IPS-15b (cell line): ENCODE measurements around the gene PRSS48.
"Not testable (repeated sequence)": the region's sequence is repeated elsewhere in the genome, so short reads cannot be mapped to it uniquely, and the experiment has no call there.

Experiments used
- H3K27me3 ChIP-seq: one replicate; pipeline ENCODE4 v1.6.1; 2013; ENCODE audit warnings: low read length; ENCODE audit not compliant: control insufficient read depth, insufficient read depth
- H3K36me3 ChIP-seq: one replicate; pipeline ENCODE4 v1.6.1; 2013; ENCODE audit warnings: low read length; ENCODE audit not compliant: control insufficient read depth, insufficient read depth
- H3K4me1 ChIP-seq: one replicate; pipeline ENCODE4 v1.6.1; 2013; ENCODE audit warnings: mild to moderate bottlenecking, low read length; ENCODE audit not compliant: control insufficient read depth, insufficient read depth
- H3K4me3 ChIP-seq: one replicate; pipeline ENCODE4 v1.5.1; 2013; ENCODE audit warnings: low read depth, low read length
- H3K9ac ChIP-seq: one replicate; pipeline ENCODE4 v1.6.1; 2013; ENCODE audit warnings: low read depth, mild to moderate bottlenecking, low read length
- H3K9me3 ChIP-seq: one replicate; pipeline ENCODE4 v1.6.1; 2013; ENCODE audit warnings: mild to moderate bottlenecking, low read length; ENCODE audit not compliant: control insufficient read depth, insufficient read depth

The PRSS48 gene

DNA sequence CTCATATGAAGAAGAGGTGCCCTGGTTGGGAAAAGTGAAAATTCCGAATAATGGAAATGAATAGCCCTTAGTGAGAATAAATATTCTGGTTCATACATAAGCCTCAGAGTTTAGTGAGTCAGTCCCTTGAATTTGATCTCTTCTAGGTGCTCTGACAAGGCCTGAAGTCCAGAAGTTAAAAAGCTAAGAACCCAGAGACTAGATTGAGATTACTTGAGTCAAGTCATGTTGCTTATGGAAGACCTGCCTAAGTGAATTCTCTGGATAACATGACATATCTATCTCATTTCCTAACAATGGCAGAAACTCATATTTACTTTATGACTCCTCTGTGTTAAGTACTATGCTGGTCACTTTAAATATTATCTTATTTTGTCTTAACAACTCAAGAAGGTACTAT, 10.5 kb upstream of the PRSS48 start:
- Histone ChIP-seq H3K36me3 (no peaks in the 10 kb centered on the region), H3K4me3 (no peak overlapping the region), H3K27me3 (no peaks in the 10 kb centered on the region), H3K9me3 (no peaks in the 10 kb centered on the region), H3K9ac (no peak overlapping the region), H3K4me1 (no peaks in the 10 kb centered on the region)

- no peak overlapping the region for H3K4me3 ChIP-seq
- H3K36me3 ChIP-seq: no peaks in the 10 kb centered on the region
- no peaks in the 10 kb centered on the region for H3K9me3 ChIP-seq
- no peak overlapping the region for H3K9ac ChIP-seq
- H3K27me3 ChIP-seq: no peaks in the 10 kb centered on the region
- no peaks in the 10 kb centered on the region for H3K4me1 ChIP-seq
Measured at GRCh38 chr4:151267104-151267503, 9.9 kb upstream of the PRSS48 start.

DNA sequence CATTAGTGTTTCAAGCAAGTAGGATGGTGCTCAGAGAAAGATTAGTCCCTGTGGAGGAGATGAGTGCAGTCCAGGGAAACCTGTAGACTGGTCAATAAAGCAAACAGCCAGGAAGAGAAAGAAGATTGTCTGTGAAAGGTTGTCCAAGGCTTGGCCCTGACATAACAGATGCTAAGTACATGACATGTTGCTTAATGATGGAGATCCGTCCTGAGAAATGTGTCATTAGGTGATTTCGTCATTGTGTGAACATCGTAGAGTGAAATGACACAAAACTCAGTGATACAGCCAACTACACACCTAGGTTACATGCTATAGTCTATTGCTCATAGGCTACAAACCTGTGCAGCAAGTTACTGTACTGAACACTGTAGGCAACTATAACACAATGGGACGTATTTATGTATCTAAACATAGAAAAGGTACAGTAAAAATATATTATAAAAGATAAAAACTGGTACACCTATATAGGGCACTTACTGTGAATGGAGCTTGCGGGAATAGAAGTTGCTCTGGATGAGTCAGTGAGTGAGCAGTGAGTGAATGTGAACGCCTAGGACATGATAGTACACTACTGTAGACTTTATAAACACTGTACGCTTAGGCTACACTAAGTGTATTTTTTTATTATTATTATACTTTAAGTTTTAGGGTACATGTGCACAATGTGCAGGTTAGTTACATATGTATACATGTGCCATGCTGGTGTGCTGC, 9.0 kb upstream of the PRSS48 start:
- no peaks in the 10 kb centered on the region for H3K36me3 ChIP-seq
- H3K9ac ChIP-seq: no peak overlapping the region
- H3K4me3 ChIP-seq: no peak overlapping the region
- no peaks in the 10 kb centered on the region for H3K9me3 ChIP-seq
- peaks cover 4% of the 10 kb centered on the region for H3K4me1 ChIP-seq
- no peaks in the 10 kb centered on the region for H3K27me3 ChIP-seq

DNA sequence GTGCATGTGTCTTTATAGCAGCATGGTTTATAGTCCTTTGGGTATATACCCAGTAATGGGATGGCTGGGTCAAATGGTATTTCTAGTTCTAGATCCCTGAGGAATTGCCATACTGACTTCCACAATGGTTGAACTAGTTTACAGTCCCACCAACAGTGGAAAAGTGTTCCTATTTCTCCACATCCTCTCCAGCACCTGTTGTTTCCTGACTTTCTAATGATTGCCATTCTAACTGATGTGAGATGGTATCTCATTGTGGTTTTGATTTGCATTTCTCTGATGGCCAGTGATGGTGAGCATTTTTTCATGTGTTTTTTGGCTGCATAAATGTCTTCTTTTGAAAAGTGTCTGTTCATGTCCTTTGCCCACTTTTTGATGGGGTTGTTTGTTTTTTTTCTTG, 8.1 kb upstream of the PRSS48 start:
- not testable (repeated sequence) for H3K27me3 ChIP-seq, H3K36me3 ChIP-seq, H3K9me3 ChIP-seq, H3K4me1 ChIP-seq, H3K4me3 ChIP-seq, H3K9ac ChIP-seq

GRCh38 chr4:151284534-151285245, 7.7 kb downstream of the PRSS48 start:
- Histone ChIP-seq H3K4me3 (no peak overlapping the region), H3K9ac (no peak overlapping the region)

GRCh38 chr4:151287409-151287808, 10.4 kb downstream of the PRSS48 start:
- H3K4me1 ChIP-seq: peaks cover 5% of the 10 kb centered on the region
- no peaks in the 10 kb centered on the region for H3K36me3 ChIP-seq
- no peaks in the 10 kb centered on the region for H3K27me3 ChIP-seq
- no peak overlapping the region for H3K4me3 ChIP-seq
- no peaks in the 10 kb centered on the region for H3K9me3 ChIP-seq
- no peak overlapping the region for H3K9ac ChIP-seq

More at GRCh38 chr4:151284534-151285245, 7.7 kb downstream of the PRSS48 start:
- Histone ChIP-seq H3K4me1 (peaks cover 5% of the 10 kb centered on the region), H3K27me3 (no peaks in the 10 kb centered on the region), H3K36me3 (no peaks in the 10 kb centered on the region), H3K9me3 (no peaks in the 10 kb centered on the region)

GRCh38 chr4:151291485-151291884, 14.5 kb downstream of the PRSS48 start:
- Histone ChIP-seq H3K4me1 (peaks cover 3% of the 10 kb centered on the region), H3K4me3 (no peak overlapping the region), H3K36me3 (no peaks in the 10 kb centered on the region), H3K9me3 (no peaks in the 10 kb centered on the region), H3K9ac (no peak overlapping the region), H3K27me3 (no peaks in the 10 kb centered on the region)

- no peak overlapping the region for H3K4me3 ChIP-seq
- H3K27me3 ChIP-seq: no peaks in the 10 kb centered on the region
- H3K9ac ChIP-seq: no peak overlapping the region
- H3K4me1 ChIP-seq: peaks cover 3% of the 10 kb centered on the region
- H3K36me3 ChIP-seq: no peaks in the 10 kb centered on the region
- H3K9me3 ChIP-seq: no peaks in the 10 kb centered on the region
Measured at GRCh38 chr4:151292038-151292437, 15.1 kb downstream of the PRSS48 start.

- Histone ChIP-seq H3K4me3 (no peak overlapping the region), H3K36me3 (no peaks in the 10 kb centered on the region), H3K4me1 (peaks cover 3% of the 10 kb centered on the region), H3K27me3 (no peaks in the 10 kb centered on the region), H3K9me3 (no peaks in the 10 kb centered on the region), H3K9ac (no peak overlapping the region)
Measured at GRCh38 chr4:151294833-151295496, 18.0 kb downstream of the PRSS48 start.

GRCh38 chr4:151296227-151296626, 19.3 kb downstream of the PRSS48 start:
- Histone ChIP-seq H3K4me3 (no peak overlapping the region), H3K27me3 (no peaks in the 10 kb centered on the region), H3K4me1 (peaks cover 3% of the 10 kb centered on the region), H3K9me3 (no peaks in the 10 kb centered on the region), H3K36me3 (no peaks in the 10 kb centered on the region), H3K9ac (no peak overlapping the region)

- no peaks in the 10 kb centered on the region for H3K27me3 ChIP-seq
- H3K36me3 ChIP-seq: no peaks in the 10 kb centered on the region
- peaks cover 3% of the 10 kb centered on the region for H3K4me1 ChIP-seq
- H3K9ac ChIP-seq: no peak overlapping the region
- no peaks in the 10 kb centered on the region for H3K9me3 ChIP-seq
- no peak overlapping the region for H3K4me3 ChIP-seq
Measured at GRCh38 chr4:151297170-151297569, 20.2 kb downstream of the PRSS48 start.

DNA sequence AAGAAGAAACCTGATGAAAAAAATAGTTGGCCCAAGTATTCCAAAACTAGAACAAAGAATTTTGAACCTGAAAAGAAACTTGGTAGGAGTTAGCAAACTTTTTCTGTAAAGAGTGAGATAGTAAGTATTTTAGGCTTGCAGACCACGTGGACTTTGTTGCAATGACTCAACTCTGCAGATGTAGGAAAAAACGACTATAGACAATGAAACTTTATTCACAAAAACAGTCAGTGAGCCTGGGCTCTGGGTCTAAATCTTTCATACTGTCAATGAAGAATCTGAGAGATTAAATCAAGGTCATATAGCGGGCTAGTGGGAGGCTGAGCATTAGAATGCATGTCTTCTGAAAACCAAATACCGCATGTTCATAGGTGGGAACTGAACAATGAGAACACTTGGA, 25.5 kb downstream of the PRSS48 start:
- peaks cover 5% of the 10 kb centered on the region for H3K4me1 ChIP-seq
- H3K9me3 ChIP-seq: no peaks in the 10 kb centered on the region
- no peak overlapping the region for H3K9ac ChIP-seq
- H3K36me3 ChIP-seq: no peaks in the 10 kb centered on the region
- no peak overlapping the region for H3K4me3 ChIP-seq
- no peaks in the 10 kb centered on the region for H3K27me3 ChIP-seq
